WTC11 (cell line): ENCODE data around the gene LDB2. TPM values are rescaled to one million over a fixed set of nuclear protein-coding genes. Genes with fewer than 3 reads are reported as not detected.
"Not testable (repeated sequence)": the region's sequence is repeated elsewhere in the genome, so short reads cannot be mapped to it uniquely, and the experiment has no call there.

Source experiments
- ATAC-seq: fragments of 200-7000 bp; cut with Tn5 transposase; 2 replicates; pipeline ENCODE4 v1.10.0; 2021; ENCODE audit warnings: mild to moderate bottlenecking, moderate library complexity
- CTCF ChIA-PET: fragments of 300-600 bp; sonication (Branson Sonifier 250); formaldehyde crosslinking; loops from one replicate; lab custom pipeline; 2021; ENCODE audit warnings: antibody characterized with exemption; lab: Charles Lee
- POLR2A ChIA-PET: fragments of 350-600 bp; sonication (Branson Sonifier 250); formaldehyde crosslinking; loops from one replicate; lab custom pipeline; 2021; ENCODE audit warnings: antibody characterized with exemption; lab: Charles Lee
- DNase-seq: peaks from one replicate; pipeline ENCODE4 v3.0.0; 2021; ENCODE audit warnings: low spot score
- H3K27ac Mint-ChIP-seq: 2 replicates; pipeline ENCODE4 v1.8.0; 2021; ENCODE audit warnings: mixed read lengths
- H3K27me3 Mint-ChIP-seq: 2 replicates; pipeline ENCODE4 v1.8.0; 2021; ENCODE audit warnings: low read depth, mild to moderate bottlenecking, moderate library complexity, mixed read lengths
- H3K36me3 Mint-ChIP-seq: 2 replicates; pipeline ENCODE4 v1.8.0; 2021; ENCODE audit warnings: mixed read lengths
- H3K4me1 Mint-ChIP-seq: 2 replicates; pipeline ENCODE4 v1.8.0; 2022; ENCODE audit warnings: mixed read lengths
- H3K4me3 Mint-ChIP-seq: 2 replicates; pipeline ENCODE4 v1.8.0; 2021; ENCODE audit warnings: mild to moderate bottlenecking, moderate library complexity, mixed read lengths
- H3K9me3 Mint-ChIP-seq: 2 replicates; pipeline ENCODE4 v1.8.0; 2021; ENCODE audit warnings: mixed read lengths
- AFF4 ChIP-seq: sonication (generic); formaldehyde crosslinking; IDR thresholded peaks from 2 replicates; pipeline ENCODE4 v1.8.1; 2023; ENCODE audit warnings: mild to moderate bottlenecking, missing genetic modification reagents, borderline replicate concordance
- ARID4B ChIP-seq: sonication (generic); formaldehyde crosslinking; IDR thresholded peaks from 2 replicates; pipeline ENCODE4 v1.8.0; 2023; ENCODE audit warnings: missing genetic modification reagents, mild to moderate bottlenecking, borderline replicate concordance
- CTCF ChIP-seq: fragments of 200-600 bp; IDR thresholded peaks from 2 replicates; pipeline ENCODE4 v1.8.0; 2022; ENCODE audit warnings: antibody characterized with exemption
- ESRRA ChIP-seq: sonication (generic); formaldehyde crosslinking; IDR thresholded peaks from 2 replicates; pipeline ENCODE4 v1.8.1; 2022; ENCODE audit warnings: mild to moderate bottlenecking, missing genetic modification reagents, borderline replicate concordance
- ETV6 ChIP-seq: sonication (generic); formaldehyde crosslinking; IDR thresholded peaks from 2 replicates; pipeline ENCODE4 v1.8.1; 2022; ENCODE audit warnings: mild to moderate bottlenecking, missing genetic modification reagents
- FOXP4 ChIP-seq: sonication (generic); formaldehyde crosslinking; IDR thresholded peaks from 2 replicates; pipeline ENCODE4 v1.8.0; 2022; ENCODE audit warnings: mild to moderate bottlenecking, missing genetic modification reagents
- IRF1 ChIP-seq: sonication (generic); formaldehyde crosslinking; IDR thresholded peaks from 2 replicates; pipeline ENCODE4 v1.8.0; 2023; ENCODE audit warnings: missing genetic modification reagents
- MYBL2 ChIP-seq: sonication (generic); formaldehyde crosslinking; IDR thresholded peaks from 2 replicates; pipeline ENCODE4 v1.8.1; 2023; ENCODE audit warnings: mild to moderate bottlenecking, moderate library complexity, missing genetic modification reagents
- NR1H2 ChIP-seq: sonication (generic); formaldehyde crosslinking; IDR thresholded peaks from 2 replicates; pipeline ENCODE4 v1.9.0; 2021; ENCODE audit warnings: mild to moderate bottlenecking, moderate library complexity, missing genetic modification reagents
- SP1 ChIP-seq: sonication (generic); formaldehyde crosslinking; conservative IDR thresholded peaks from 2 replicates; pipeline ENCODE4 v1.8.1; 2022; ENCODE audit warnings: missing genetic modification reagents
- TEAD1 ChIP-seq: sonication (generic); formaldehyde crosslinking; IDR thresholded peaks from 2 replicates; pipeline ENCODE4 v1.8.0; 2022; ENCODE audit warnings: mild to moderate bottlenecking, missing genetic modification reagents
- ZBTB21 ChIP-seq: sonication (generic); formaldehyde crosslinking; IDR thresholded peaks from 2 replicates; pipeline ENCODE4 v1.8.1; 2023; ENCODE audit warnings: mild to moderate bottlenecking, missing genetic modification reagents, borderline replicate concordance
- ZMAT4 ChIP-seq: fragments of 250-450 bp; sonication (Bioruptor Pico); IDR thresholded peaks from 2 replicates; pipeline ENCODE4 v1.9.0; 2021; ENCODE audit warnings: mild to moderate bottlenecking
- ZNF232 ChIP-seq: sonication (generic); formaldehyde crosslinking; IDR thresholded peaks from 2 replicates; pipeline ENCODE4 v1.8.0; 2022; ENCODE audit warnings: mild to moderate bottlenecking, missing genetic modification reagents
- total RNA-seq: library from RNA; stranded (reverse); gene quantifications from 3 replicates; pipeline ENCODE4 v1.2.3, GENCODE V29; 2021

Gene LDB2
- total RNA-seq, 1 experiment from 2014 or later, result 62.4 TPM

- CTCF ChIA-PET, result interaction anchor here (1.5 kb wide), 1 partner anchor 9 kb away, joined by 10 read pairs; no protein-coding TSS in a partner anchor
- no peaks in the 10 kb centered on the region for H3K36me3 Mint-ChIP-seq
- peaks cover 3% of the 10 kb centered on the region; the same call in 1 of the 2 replicates for H3K27me3 Mint-ChIP-seq
- TF ChIP-seq ARID4B (CRISPR knock-in tag) (no peak), ESRRA (no peak), NR1H2 (no peak), ZMAT4 (CRISPR knock-in tag) (no peak)
- DNase-seq, result no peak
- no peak overlapping the region for H3K27ac Mint-ChIP-seq
- POLR2A ChIA-PET, result no interaction called here
- peaks cover 48% of the 10 kb centered on the region for H3K4me1 Mint-ChIP-seq
- H3K4me3 Mint-ChIP-seq, result no peak overlapping the region
- ATAC-seq, result no peak
- H3K9me3 Mint-ChIP-seq, result no peaks in the 10 kb centered on the region
Measured at GRCh38 chr4:16926214-16926613, 27.8 kb upstream of the LDB2 start.

GRCh38 chr4:16918716-16919115 is 20.3 kb upstream of the LDB2 start:
- H3K36me3 Mint-ChIP-seq, POLR2A ChIA-PET, H3K9me3 Mint-ChIP-seq, H3K27me3 Mint-ChIP-seq: not testable (repeated sequence)
- H3K4me3 Mint-ChIP-seq, result peak overlapping the region; percentile 52
- CTCF ChIA-PET, result interaction anchor here (1.0 to 1.8 kb wide), 3 partner anchors 9 to 125 kb away, joined by 4 to 6 read pairs (median 5); no protein-coding TSS in a partner anchor
- peak; percentile 47 for DNase-seq
- TF ChIP-seq TEAD1 (CRISPR knock-in tag) (peak; percentile 53; the same call in 1 of the 2 replicates), ZNF232 (CRISPR knock-in tag) (peak; percentile 30; the same call in 1 of the 2 replicates), ETV6 (CRISPR knock-in tag) (peak; percentile 75), IRF1 (CRISPR knock-in tag) (0 out of 2 replicates have a peak, but pooled peaks have one; percentile 33)
- peak overlapping the region; percentile 96 for H3K27ac Mint-ChIP-seq
- peaks cover 49% of the 10 kb centered on the region for H3K4me1 Mint-ChIP-seq
- peak; percentile 28 for ATAC-seq

- Mint-ChIP-seq H3K4me1 (peaks cover 48% of the 10 kb centered on the region), H3K27me3 (no peaks in the 10 kb centered on the region), H3K27ac (peak overlapping the region; percentile 83), H3K4me3 (no peak overlapping the region), H3K36me3 (peaks cover 4% of the 10 kb centered on the region), H3K9me3 (peaks cover 5% of the 10 kb centered on the region)
- ATAC-seq, result peak; percentile 76
- ChIA-PET POLR2A (no interaction called here), CTCF (interaction anchor here (0.6 to 2.5 kb wide), 52 partner anchors 8 to 431 kb away, joined by 3 to 28 read pairs (median 4); partner anchors contain the start of gene LDB2)
- TF ChIP-seq CTCF (peak; percentile 98), SP1 (CRISPR knock-in tag) (peak; percentile 60; the same call in 1 of the 2 replicates), FOXP4 (0 out of 2 replicates have a peak, but pooled peaks have one; percentile 43), TEAD1 (CRISPR knock-in tag) (peak; percentile 67; the same call in 1 of the 2 replicates), ZBTB21 (CRISPR knock-in tag) (no peak), ETV6 (CRISPR knock-in tag) (peak; percentile 58; the same call in 1 of the 2 replicates), AFF4 (CRISPR knock-in tag) (no peak), MYBL2 (CRISPR knock-in tag) (0 out of 2 replicates have a peak, but pooled peaks have one; percentile 44)
- DNase-seq, result peak; percentile 89
Measured at GRCh38 chr4:16916719-16917337, 18.4 kb upstream of the LDB2 start.
